ENCODE data around the gene PEA15.

PEA15 gene

GRCh38 chr1:160207771-160208556 is 2.8 kb downstream of the PEA15 start:
- no peak for TF ChIP-seq CTCF (IDR thresholded peaks at IDR 0.05)
- DNase-seq (ENCODE audit: low spot score) = no peak
- Histone ChIP-seq H3K27ac (peak overlapping the region in 1 of 2 donors; percentile 99), H3K4me3 (peak overlapping the region; percentile 33)

- peak; percentile 65 for DNase-seq (ENCODE audit: low spot score)
- H3K27ac ChIP-seq = peak overlapping the region in 1 of 2 donors; percentile 99
- no peak for TF ChIP-seq CTCF (IDR thresholded peaks at IDR 0.05)
- peak overlapping the region; percentile 33 for H3K4me3 ChIP-seq
Observed at GRCh38 chr1:160208557-160209320, 3.6 kb downstream of the PEA15 start.

GRCh38 chr1:160209321-160210046 is 4.3 kb downstream of the PEA15 start:
- Histone ChIP-seq H3K27ac (peak overlapping the region; percentile 40 to 99), H3K4me3 (peak overlapping the region; percentile 27)
- DNase-seq (ENCODE audit: low spot score) = peak; percentile 66
- no peak for TF ChIP-seq CTCF (IDR thresholded peaks at IDR 0.05)

GRCh38 chr1:160210561-160210960 is 5.4 kb downstream of the PEA15 start:
- peak overlapping the region; percentile 29 for H3K4me3 ChIP-seq
- H3K27ac ChIP-seq = peak overlapping the region; percentile 40 to 99
- no peak for DNase-seq (ENCODE audit: low spot score)
- no peak for TF ChIP-seq CTCF (IDR thresholded peaks at IDR 0.05)

GRCh38 chr1:160211046-160211790 is 6.0 kb downstream of the PEA15 start:
- H3K27ac ChIP-seq = peak overlapping the region; percentile 40 to 99
- DNase-seq (ENCODE audit: low spot score) = no peak

More at GRCh38 chr1:160211046-160211790, 6.0 kb downstream of the PEA15 start:
- H3K4me3 ChIP-seq = no peak overlapping the region
- no peak for TF ChIP-seq CTCF (IDR thresholded peaks at IDR 0.05)

All from coronary artery (tissue), 2 donors.